Neutrophil (primary cell): ENCODE results near the gene EGFL7.

ENCODE experiments used
- H3K27ac ChIP-seq: fragments of 200-600 bp; sonication (generic); 2 replicates; pipeline ENCODE4 v1.5.1; 2016; ENCODE audit warnings: mild to moderate bottlenecking, moderate library complexity
- H3K27me3 ChIP-seq: fragments of 200-600 bp; sonication (generic); 2 replicates; pipeline ENCODE4 v1.6.0; 2016; ENCODE audit warnings: mild to moderate bottlenecking
- H3K36me3 ChIP-seq: fragments of 200-600 bp; sonication (generic); 2 replicates; pipeline ENCODE4 v1.5.1; 2017
- H3K4me1 ChIP-seq, 2 experiments: fragments of 200-600 bp in 1 of 2; sonication (generic) in 1 of 2; 1 replicate in 1 of 2; 2 replicates in 1 of 2; pipeline versions ENCODE4 v1.5.1 to v1.6.1; 2013 to 2016; ENCODE audit warnings: low read depth in 1 of 2, low read length in 1 of 2, mild to moderate bottlenecking in 1 of 2, moderate library complexity in 1 of 2; ENCODE audit not compliant: control insufficient read depth in 1 of 2, insufficient read depth in 1 of 2
- H3K4me3 ChIP-seq, 2 experiments: fragments of 200-600 bp in 1 of 2; sonication (generic) in 1 of 2; 1 replicate in 1 of 2; 2 replicates in 1 of 2; pipeline ENCODE4 v1.5.1; 2013 to 2016; ENCODE audit warnings: low read depth in 1 of 2, low read length in 1 of 2, mild to moderate bottlenecking in 1 of 2, moderate library complexity in 1 of 2
- H3K9me3 ChIP-seq: fragments of 200-600 bp; sonication (generic); 2 replicates; pipeline ENCODE4 v1.5.1; 2016
- CTCF ChIP-seq: fragments of 200-600 bp; sonication (generic); IDR thresholded peaks from 2 replicates; pipeline ENCODE4 v1.5.1; 2016; ENCODE audit warnings: antibody characterized with exemption

EGFL7 gene

DNA sequence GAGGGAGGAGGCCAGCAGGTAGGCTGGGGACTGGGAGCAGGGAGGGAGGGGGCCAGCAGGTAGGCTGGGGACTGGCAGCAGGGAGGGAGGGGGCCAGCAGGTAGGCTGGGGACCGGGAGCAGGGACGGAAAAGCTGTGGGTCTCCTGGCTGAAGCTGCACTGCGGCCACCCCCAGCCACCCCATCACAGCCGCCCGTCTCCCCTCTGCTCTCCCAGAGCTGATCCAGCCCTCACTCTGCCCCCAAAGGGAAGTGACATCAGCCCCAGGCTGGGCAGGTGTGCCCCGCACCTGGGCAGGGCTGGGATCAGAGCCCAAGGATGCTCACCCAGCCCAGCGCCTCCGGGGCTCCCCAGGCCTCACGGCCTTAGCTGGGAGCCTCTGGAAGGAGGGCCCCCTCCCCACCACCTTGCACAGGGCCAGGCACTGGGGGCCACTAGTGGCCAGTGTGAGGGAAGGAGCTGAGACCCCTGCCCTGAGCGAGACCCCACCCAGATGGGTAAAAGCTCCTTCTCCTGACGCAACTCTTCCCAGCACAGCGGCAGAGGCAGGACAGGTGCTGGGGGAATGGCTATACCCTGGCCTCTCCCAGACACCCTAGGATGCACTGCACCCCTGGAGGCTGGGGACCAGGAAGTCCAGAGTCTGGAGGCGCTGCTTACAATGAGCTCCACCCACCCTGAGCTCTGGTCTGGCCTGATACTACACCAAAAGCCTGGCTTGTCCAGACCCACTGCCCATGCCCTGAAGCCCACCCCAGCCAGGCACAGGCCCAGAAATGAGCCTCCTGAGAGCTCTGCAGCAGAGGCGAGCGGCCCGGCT, 13.0 kb downstream of the EGFL7 start:
- no peak overlapping the region for H3K27ac ChIP-seq
- peaks cover 52% of the 10 kb centered on the region for H3K36me3 ChIP-seq
- no peaks in the 10 kb centered on the region for H3K9me3 ChIP-seq
- H3K27me3 ChIP-seq: peaks cover 2% of the 10 kb centered on the region
- TF ChIP-seq CTCF: no peak
- no peak overlapping the region for H3K4me3 ChIP-seq
- H3K4me1 ChIP-seq: peaks cover 25 to 30% of the 10 kb centered on the region in 2 experiments

GRCh38 chr9:136676297-136676794, 13.6 kb downstream of the EGFL7 start:
- TF ChIP-seq CTCF: no peak
- H3K4me3 ChIP-seq: no peak overlapping the region
- peaks cover 52% of the 10 kb centered on the region for H3K36me3 ChIP-seq
- no peaks in the 10 kb centered on the region for H3K27me3 ChIP-seq
- H3K27ac ChIP-seq: no peak overlapping the region
- peaks cover 25 to 30% of the 10 kb centered on the region in 2 experiments for H3K4me1 ChIP-seq
- H3K9me3 ChIP-seq: no peaks in the 10 kb centered on the region

DNA sequence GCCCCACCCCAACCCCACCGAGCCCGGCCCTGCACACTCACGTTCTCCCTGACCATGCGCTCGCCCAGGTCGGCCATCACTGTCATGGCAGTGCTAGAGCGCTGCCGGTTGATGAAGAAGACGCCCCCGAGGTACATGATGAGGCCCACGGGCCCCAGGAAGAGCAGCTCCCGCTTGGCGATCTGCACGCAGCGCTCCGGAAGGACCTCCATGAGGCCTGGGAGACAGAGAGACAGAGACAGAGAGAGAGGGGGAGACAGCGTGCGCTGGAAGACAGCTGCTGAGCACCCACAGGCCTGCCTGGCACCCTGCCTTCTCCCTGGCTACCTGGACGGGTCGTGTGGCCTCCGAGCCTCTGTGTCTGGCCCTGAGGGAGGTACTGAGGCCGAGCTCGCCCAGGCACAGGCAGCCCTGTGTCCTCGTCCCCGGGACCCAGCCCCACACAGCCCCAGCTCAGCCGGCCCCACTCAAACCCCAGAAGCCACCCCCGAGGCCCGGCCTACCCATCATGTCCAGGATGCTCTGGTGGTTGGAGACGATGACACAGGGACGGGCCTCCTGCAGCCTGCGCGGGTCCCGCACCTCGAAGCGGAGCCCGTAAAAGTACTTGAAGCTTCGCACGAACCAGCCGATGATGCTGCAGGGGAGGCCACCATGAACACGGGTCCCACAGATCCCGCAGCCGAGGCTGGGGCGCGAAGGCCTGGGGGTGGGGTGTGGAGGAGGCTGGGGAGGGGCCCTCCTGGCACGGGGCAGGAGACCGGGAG, 14.4 kb downstream of the EGFL7 start:
- Histone ChIP-seq H3K4me3 (no peak overlapping the region), H3K9me3 (no peaks in the 10 kb centered on the region), H3K27ac (no peak overlapping the region), H3K4me1 (peaks cover 25 to 32% of the 10 kb centered on the region in 2 experiments), H3K36me3 (peaks cover 51% of the 10 kb centered on the region), H3K27me3 (no peaks in the 10 kb centered on the region)
- TF ChIP-seq CTCF: no peak

DNA sequence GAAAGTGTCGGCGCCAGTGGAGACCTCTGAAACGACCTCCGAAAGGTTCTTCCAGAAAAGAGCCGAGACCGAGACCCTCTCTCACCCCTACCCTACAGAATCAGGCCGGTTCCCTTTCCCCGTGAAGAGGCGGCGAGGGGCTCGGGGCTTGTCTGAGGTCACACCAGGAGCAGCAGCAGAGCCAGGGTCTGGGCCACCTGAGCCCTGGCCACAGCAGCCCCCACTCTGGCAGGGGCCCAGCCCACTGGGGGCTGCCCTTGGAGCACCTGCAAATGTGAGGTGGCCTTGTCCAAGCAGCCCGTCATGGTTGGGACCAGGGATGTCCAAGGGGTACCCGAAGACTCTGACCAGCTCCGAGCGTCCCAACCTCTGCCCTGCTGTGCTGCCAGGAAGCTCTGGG, 15.3 kb downstream of the EGFL7 start:
- H3K4me1 ChIP-seq: peaks cover 28 to 35% of the 10 kb centered on the region in 2 experiments
- H3K4me3 ChIP-seq: no peak overlapping the region
- H3K9me3 ChIP-seq: no peaks in the 10 kb centered on the region
- peak overlapping the region; percentile 70 for H3K27ac ChIP-seq
- no peak for TF ChIP-seq CTCF
- H3K36me3 ChIP-seq: peaks cover 42% of the 10 kb centered on the region
- H3K27me3 ChIP-seq: no peaks in the 10 kb centered on the region

- peaks cover 32 to 38% of the 10 kb centered on the region in 2 experiments for H3K4me1 ChIP-seq
- no peaks in the 10 kb centered on the region for H3K27me3 ChIP-seq
- H3K9me3 ChIP-seq: no peaks in the 10 kb centered on the region
- H3K36me3 ChIP-seq: peaks cover 36% of the 10 kb centered on the region
- H3K4me3 ChIP-seq: no peak overlapping the region
- peak overlapping the region; percentile 70 for H3K27ac ChIP-seq
- no peak for TF ChIP-seq CTCF
These were observed 15.9 kb downstream of the EGFL7 start for GRCh38 chr9:136678624-136679023.
